ENCODE measurements around the gene EIF2B1.
"Not testable (repeated sequence)": the region's sequence is repeated elsewhere in the genome, so short reads cannot be mapped to it uniquely, and the experiment has no call there.

Gene EIF2B1

DNA sequence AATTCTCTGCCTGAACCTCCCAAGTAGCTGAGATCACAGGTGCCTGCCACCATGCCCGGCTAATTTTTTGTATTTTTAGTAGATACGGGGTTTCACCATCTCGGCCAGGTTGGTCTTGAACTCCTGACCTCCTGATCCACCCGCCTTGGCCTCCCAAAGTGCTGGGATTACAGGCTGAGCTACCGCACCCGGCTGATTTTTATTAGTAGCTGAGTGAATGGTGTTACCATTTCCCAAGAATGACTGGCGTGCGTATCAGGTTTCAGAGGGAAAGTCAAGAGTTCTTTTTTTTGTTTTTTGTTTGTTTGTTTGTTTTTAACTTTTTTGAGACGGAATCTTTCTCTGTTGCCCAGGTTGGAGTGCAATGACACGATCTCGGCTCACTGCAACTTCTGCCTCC is 30.0 kb downstream of the EIF2B1 start:
- H3K9me3 ChIP-seq (ENCODE audit: control extremely low read depth in 1 of 5, control insufficient read depth in 4 of 5, insufficient read depth in 2 of 5, low read depth in 1 of 5, low read length in 4 of 5); H3K27me3 ChIP-seq (replicated peaks in 2 of 5; ENCODE audit: control insufficient read depth in 4 of 5, insufficient read depth in 5 of 5, low read length in 4 of 5); POLR2A ChIA-PET; H3K27ac ChIP-seq (ENCODE audit: insufficient read depth in 1 of 2, low read depth in 1 of 2, low read length in 2 of 2, poor library complexity in 1 of 2, severe bottlenecking in 2 of 2); DNase-seq: not testable (repeated sequence)
- peak overlapping the region in 2 of 7 experiments; percentile 86 to 98 for H3K4me3 ChIP-seq (ENCODE audit: control insufficient read depth in 1 of 7, extremely low read depth in 1 of 7, insufficient read depth in 4 of 7, low read depth in 2 of 7, low read length in 6 of 7)
- 98% methylated on average over 11 of the region's 11 CpGs for WGBS (ENCODE audit: insufficient coverage)
- peaks cover 8 to 22% (median 19%) of the 10 kb centered on the region in 4 experiments for H3K4me1 ChIP-seq (ENCODE audit: control extremely low read depth in 1 of 4, control insufficient read depth in 4 of 4, insufficient read depth in 4 of 4, low read length in 3 of 4)
- CTCF ChIA-PET = interaction anchor here (1.8 kb wide), 1 partner anchor 18 kb away, joined by 7 read pairs; no protein-coding TSS in a partner anchor
- H3K36me3 ChIP-seq (ENCODE audit: control insufficient read depth in 4 of 4, insufficient read depth in 4 of 4, low read length in 3 of 4) = peaks cover 7 to 46% (median 33%) of the 10 kb centered on the region in 4 experiments

DNA sequence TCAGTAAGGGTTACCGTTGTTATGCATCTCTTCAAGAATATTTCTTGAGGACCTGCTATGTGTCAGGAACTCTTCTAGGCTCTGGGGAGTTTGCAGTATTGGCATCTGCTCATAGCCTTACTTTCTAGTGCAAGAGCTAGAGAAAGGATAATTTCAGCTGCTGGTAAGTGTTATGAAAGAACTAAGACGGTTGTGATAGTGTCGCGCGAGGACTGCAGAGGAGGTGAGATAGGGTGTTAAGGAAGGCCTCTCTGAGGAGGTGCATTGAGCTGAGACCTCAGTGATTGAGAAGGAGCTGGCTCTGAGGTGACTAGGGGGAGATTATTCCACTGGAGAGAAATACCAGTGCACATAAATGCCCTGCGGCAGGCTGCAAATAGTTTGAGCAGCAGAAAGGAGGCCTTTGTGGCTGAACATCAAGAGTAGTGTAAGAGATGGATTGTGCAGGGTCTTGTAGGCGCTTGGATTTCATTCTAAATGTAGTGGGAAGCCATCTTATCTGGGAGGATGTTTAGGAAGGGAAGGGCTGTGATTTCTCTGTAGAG is 30.8 kb downstream of the EIF2B1 start:
- ChIA-PET CTCF (interaction anchor here (0.7 to 1.8 kb wide), 10 partner anchors 16 to 342 kb away, joined by 3 to 7 read pairs (median 4); partner anchors contain the start of gene RILPL1), POLR2A (interaction anchor here (0.6 kb wide), 1 partner anchor 94 kb away, joined by 3 read pairs; no protein-coding TSS in a partner anchor)
- Histone ChIP-seq H3K27ac (ENCODE audit: insufficient read depth in 1 of 2, low read depth in 1 of 2, low read length in 2 of 2, poor library complexity in 1 of 2, severe bottlenecking in 2 of 2) (peak overlapping the region; percentile 58 to 83), H3K36me3 (ENCODE audit: control insufficient read depth in 4 of 4, insufficient read depth in 4 of 4, low read length in 3 of 4) (peaks cover 6 to 46% (median 29%) of the 10 kb centered on the region in 4 experiments), H3K4me3 (ENCODE audit: control insufficient read depth in 1 of 7, extremely low read depth in 1 of 7, insufficient read depth in 4 of 7, low read depth in 2 of 7, low read length in 6 of 7) (peak overlapping the region; percentile 77 to 99 (median 96)), H3K4me1 (ENCODE audit: control extremely low read depth in 1 of 4, control insufficient read depth in 4 of 4, insufficient read depth in 4 of 4, low read length in 3 of 4) (peaks cover 8 to 22% (median 19%) of the 10 kb centered on the region in 4 experiments), H3K27me3 (replicated peaks in 2 of 5; ENCODE audit: control insufficient read depth in 4 of 5, insufficient read depth in 5 of 5, low read length in 4 of 5) (no peaks in the 10 kb centered on the region), H3K9me3 (ENCODE audit: control extremely low read depth in 1 of 5, control insufficient read depth in 4 of 5, insufficient read depth in 2 of 5, low read depth in 1 of 5, low read length in 4 of 5) (no peaks in the 10 kb centered on the region)
- no peak for DNase-seq
- WGBS (ENCODE audit: insufficient coverage) = 12% methylated on average over 7 of the region's 7 CpGs

DNA sequence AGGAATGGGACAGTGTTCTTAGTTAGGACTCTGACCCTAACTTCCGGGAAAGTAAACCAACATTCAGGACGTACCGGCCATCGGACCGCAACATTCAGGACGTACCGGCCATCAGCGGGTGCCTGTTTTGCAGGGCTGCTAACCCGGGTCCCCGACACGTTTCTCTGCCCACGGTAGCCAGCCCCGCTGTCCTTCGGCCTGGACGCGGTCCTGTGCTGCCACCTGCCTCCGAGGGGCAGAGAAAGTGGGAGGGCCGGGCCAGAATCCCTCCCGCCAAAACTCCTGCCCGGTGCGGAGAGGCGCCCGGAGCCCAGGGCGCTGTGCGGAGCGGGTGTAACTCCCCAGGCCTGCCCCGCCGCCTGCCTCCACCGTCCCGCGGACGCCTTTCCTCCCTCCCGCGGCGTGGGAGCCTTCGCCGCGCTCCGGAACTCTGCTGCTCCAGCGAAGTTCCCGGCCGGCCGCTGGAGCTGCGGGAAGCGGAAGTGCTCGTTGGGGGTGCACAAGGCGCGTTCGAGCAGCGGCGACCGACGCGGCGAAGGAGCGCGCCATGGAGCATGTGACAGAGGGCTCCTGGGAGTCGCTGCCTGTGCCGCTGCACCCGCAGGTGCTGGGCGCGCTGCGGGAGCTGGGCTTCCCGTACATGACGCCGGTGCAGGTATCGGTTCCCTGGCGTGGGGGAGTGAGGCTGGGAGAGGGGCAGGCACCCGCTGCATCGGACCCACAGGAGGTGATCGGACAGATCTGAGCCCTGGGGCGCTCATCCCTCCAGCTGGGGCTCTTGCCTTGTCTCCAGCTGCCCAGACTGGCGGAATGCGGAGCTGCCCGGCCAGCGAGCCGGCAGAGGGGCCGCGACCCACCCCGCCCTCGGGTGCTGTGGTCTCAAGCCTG is 31.6 kb downstream of the EIF2B1 start, which contains the start of gene DDX55:
TSS of gene DDX55 (plus strand) at position 498 of the 888 bp plus-strand sequence. CDS start at position 548, 50 bp downstream.
- peaks cover 8 to 22% (median 19%) of the 10 kb centered on the region in 4 experiments for H3K4me1 ChIP-seq (ENCODE audit: control extremely low read depth in 1 of 4, control insufficient read depth in 4 of 4, insufficient read depth in 4 of 4, low read length in 3 of 4)
- peak; percentile 90 to 92 (median 90) for DNase-seq
- no peaks in the 10 kb centered on the region for H3K27me3 ChIP-seq (replicated peaks in 2 of 5; ENCODE audit: control insufficient read depth in 4 of 5, insufficient read depth in 5 of 5, low read length in 4 of 5)
- under 1% methylated on average over 66 of the region's 81 CpGs for WGBS (ENCODE audit: insufficient coverage)
- H3K4me3 ChIP-seq (ENCODE audit: control insufficient read depth in 1 of 7, extremely low read depth in 1 of 7, insufficient read depth in 4 of 7, low read depth in 2 of 7, low read length in 6 of 7) = peak within 1 kb of the TSS; percentile 77 to 99 (median 96)
- ChIA-PET CTCF (interaction anchor here (0.7 to 1.8 kb wide), 11 partner anchors 17 to 341 kb away, joined by 3 to 7 read pairs (median 3); partner anchors contain the start of gene RILPL1), POLR2A (interaction anchor here (0.6 to 0.7 kb wide), 2 partner anchors 93 to 333 kb away, joined by 3 to 4 read pairs; no protein-coding TSS in a partner anchor)
- no peaks in the 10 kb centered on the region for H3K9me3 ChIP-seq (ENCODE audit: control extremely low read depth in 1 of 5, control insufficient read depth in 4 of 5, insufficient read depth in 2 of 5, low read depth in 1 of 5, low read length in 4 of 5)
- peaks cover 12 to 46% (median 31%) of the 10 kb centered on the region in 4 experiments for H3K36me3 ChIP-seq (ENCODE audit: control insufficient read depth in 4 of 4, insufficient read depth in 4 of 4, low read length in 3 of 4)
- peak within 1 kb of the TSS; percentile 58 to 83 for H3K27ac ChIP-seq (ENCODE audit: insufficient read depth in 1 of 2, low read depth in 1 of 2, low read length in 2 of 2, poor library complexity in 1 of 2, severe bottlenecking in 2 of 2)

DNA sequence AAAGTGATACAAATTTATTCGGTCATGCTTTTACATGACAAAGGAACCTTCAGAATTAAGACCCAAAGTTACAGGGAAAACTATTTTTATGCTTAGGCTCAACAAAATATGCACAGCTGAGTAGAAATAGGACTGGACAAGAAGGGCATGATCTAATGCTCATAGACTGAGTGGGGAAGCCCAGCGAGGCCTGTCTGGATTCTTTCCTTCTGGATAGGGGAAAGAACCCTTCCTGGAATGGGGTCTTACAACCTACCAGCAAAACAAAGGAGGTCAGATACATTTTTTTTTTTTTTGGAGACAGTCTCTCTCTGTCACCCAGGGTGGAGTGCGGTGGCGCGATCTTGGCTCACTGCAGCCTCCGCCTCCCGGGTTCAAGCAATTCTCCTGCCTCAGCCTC is 33.8 kb downstream of the EIF2B1 start:
- H3K27ac ChIP-seq (ENCODE audit: insufficient read depth in 1 of 2, low read depth in 1 of 2, low read length in 2 of 2, poor library complexity in 1 of 2, severe bottlenecking in 2 of 2) = no peak overlapping the region
- CTCF ChIA-PET = no interaction called here

GRCh38 chr12:123599310-123599709 is 34.2 kb downstream of the EIF2B1 start:
- H3K4me1 ChIP-seq (ENCODE audit: control extremely low read depth in 1 of 4, control insufficient read depth in 4 of 4, insufficient read depth in 4 of 4, low read length in 3 of 4) = peaks cover 8 to 22% (median 19%) of the 10 kb centered on the region in 4 experiments
- no peaks in the 10 kb centered on the region for H3K9me3 ChIP-seq (ENCODE audit: control extremely low read depth in 1 of 5, control insufficient read depth in 4 of 5, insufficient read depth in 2 of 5, low read depth in 1 of 5, low read length in 4 of 5)
- H3K36me3 ChIP-seq (ENCODE audit: control insufficient read depth in 4 of 4, insufficient read depth in 4 of 4, low read length in 3 of 4) = peaks cover 13 to 41% (median 31%) of the 10 kb centered on the region in 4 experiments
- CTCF ChIA-PET = no interaction called here
- POLR2A ChIA-PET = no interaction called here
- no CpG with 5 or more reads among the region's 1 CpG for WGBS (ENCODE audit: insufficient coverage)
- no peak overlapping the region for H3K27ac ChIP-seq (ENCODE audit: insufficient read depth in 1 of 2, low read depth in 1 of 2, low read length in 2 of 2, poor library complexity in 1 of 2, severe bottlenecking in 2 of 2)
- H3K27me3 ChIP-seq (replicated peaks in 2 of 5; ENCODE audit: control insufficient read depth in 4 of 5, insufficient read depth in 5 of 5, low read length in 4 of 5) = no peaks in the 10 kb centered on the region
- no peak for DNase-seq
- H3K4me3 ChIP-seq (ENCODE audit: control insufficient read depth in 1 of 7, extremely low read depth in 1 of 7, insufficient read depth in 4 of 7, low read depth in 2 of 7, low read length in 6 of 7) = no peak overlapping the region

More for the DNA sequence above, 33.8 kb downstream of the EIF2B1 start:
- no peak overlapping the region for H3K4me3 ChIP-seq (ENCODE audit: control insufficient read depth in 1 of 7, extremely low read depth in 1 of 7, insufficient read depth in 4 of 7, low read depth in 2 of 7, low read length in 6 of 7)
- POLR2A ChIA-PET = no interaction called here
- no peaks in the 10 kb centered on the region for H3K9me3 ChIP-seq (ENCODE audit: control extremely low read depth in 1 of 5, control insufficient read depth in 4 of 5, insufficient read depth in 2 of 5, low read depth in 1 of 5, low read length in 4 of 5)
- H3K36me3 ChIP-seq (ENCODE audit: control insufficient read depth in 4 of 4, insufficient read depth in 4 of 4, low read length in 3 of 4) = peaks cover 13 to 42% (median 30%) of the 10 kb centered on the region in 4 experiments
- WGBS (ENCODE audit: insufficient coverage) = 97% methylated on average over 3 of the region's 7 CpGs
- no peak for DNase-seq
- peaks cover 8 to 22% (median 19%) of the 10 kb centered on the region in 4 experiments for H3K4me1 ChIP-seq (ENCODE audit: control extremely low read depth in 1 of 4, control insufficient read depth in 4 of 4, insufficient read depth in 4 of 4, low read length in 3 of 4)
- H3K27me3 ChIP-seq (replicated peaks in 2 of 5; ENCODE audit: control insufficient read depth in 4 of 5, insufficient read depth in 5 of 5, low read length in 4 of 5) = no peaks in the 10 kb centered on the region

DNA sequence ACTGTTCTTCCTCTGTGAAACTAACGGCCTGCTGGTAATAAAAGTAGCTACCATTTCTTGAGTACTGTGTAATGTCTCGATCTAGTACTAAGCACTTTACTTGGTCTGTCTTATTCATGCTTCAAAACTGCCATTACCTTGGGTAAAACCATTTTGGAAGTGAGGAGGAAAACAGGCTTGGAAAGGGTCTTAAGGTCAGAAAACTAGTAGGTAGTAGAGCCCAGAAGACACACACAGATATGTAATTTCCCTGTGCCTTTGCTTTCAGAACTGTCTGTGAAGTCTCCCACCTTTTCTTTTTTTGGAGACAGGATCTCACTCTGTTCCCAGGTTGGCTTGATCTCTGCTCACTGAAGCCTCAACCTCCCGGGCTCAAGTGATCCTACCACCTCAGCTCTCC is 35.0 kb downstream of the EIF2B1 start:
- 100% methylated on average over 3 of the region's 3 CpGs for WGBS (ENCODE audit: insufficient coverage)
- Histone ChIP-seq H3K27ac (ENCODE audit: insufficient read depth in 1 of 2, low read depth in 1 of 2, low read length in 2 of 2, poor library complexity in 1 of 2, severe bottlenecking in 2 of 2) (no peak overlapping the region), H3K9me3 (ENCODE audit: control extremely low read depth in 1 of 5, control insufficient read depth in 4 of 5, insufficient read depth in 2 of 5, low read depth in 1 of 5, low read length in 4 of 5) (no peaks in the 10 kb centered on the region), H3K4me1 (ENCODE audit: control extremely low read depth in 1 of 4, control insufficient read depth in 4 of 4, insufficient read depth in 4 of 4, low read length in 3 of 4) (peaks cover 8 to 21% (median 17%) of the 10 kb centered on the region in 4 experiments), H3K4me3 (ENCODE audit: control insufficient read depth in 1 of 7, extremely low read depth in 1 of 7, insufficient read depth in 4 of 7, low read depth in 2 of 7, low read length in 6 of 7) (no peak overlapping the region), H3K27me3 (replicated peaks in 2 of 5; ENCODE audit: control insufficient read depth in 4 of 5, insufficient read depth in 5 of 5, low read length in 4 of 5) (no peaks in the 10 kb centered on the region), H3K36me3 (ENCODE audit: control insufficient read depth in 4 of 4, insufficient read depth in 4 of 4, low read length in 3 of 4) (peaks cover 13 to 45% (median 33%) of the 10 kb centered on the region in 4 experiments)
- ChIA-PET POLR2A (no interaction called here), CTCF (interaction anchor here (1.4 kb wide), 1 partner anchor 331 kb away, joined by 3 read pairs; no protein-coding TSS in a partner anchor)
- no peak for DNase-seq
